NCI-H1417 (cell line): ENCODE data around the gene UPK1A.
"Not testable (repeated sequence)": the region's sequence is repeated elsewhere in the genome, so short reads cannot be mapped to it uniquely, and the experiment has no call there.

Source experiments
- DNase-seq, 3 experiments: peaks; one replicate each; lab custom pipeline; 2025; lab: John Stamatoyannopoulos, UW

Gene UPK1A

GRCh38 chr19:35644987-35645679 lies 21.2 kb upstream of the UPK1A start:
- peak; percentile 54 to 77 (median 66) for DNase-seq

- DNase-seq, result no peak
Observed at GRCh38 chr19:35645680-35646511, 20.4 kb upstream of the UPK1A start.

- peak; percentile 93 to 99 (median 98) for DNase-seq
Observed at GRCh38 chr19:35648017-35648961, 18.0 kb upstream of the UPK1A start, which contains the start of gene COX6B1. TSS of gene COX6B1 (plus strand) at chr19:35648323. CDS start at chr19:35651244, 2,921 bp downstream.

- DNase-seq, result no peak
Observed at GRCh38 chr19:35650581-35650980, 15.7 kb upstream of the UPK1A start.

GRCh38 chr19:35654828-35655227 lies 11.5 kb upstream of the UPK1A start:
- DNase-seq, result not testable (repeated sequence)

- DNase-seq, result no peak
Observed at GRCh38 chr19:35655600-35655999, 10.7 kb upstream of the UPK1A start.

- no peak for DNase-seq
Observed at GRCh38 chr19:35656700-35657099, 9.6 kb upstream of the UPK1A start.

GRCh38 chr19:35657904-35658700 lies 8.2 kb upstream of the UPK1A start:
- DNase-seq, result no peak

GRCh38 chr19:35661995-35662340 lies 4.3 kb upstream of the UPK1A start:
- no peak for DNase-seq

- DNase-seq, result no peak
Observed at GRCh38 chr19:35663981-35664380, 2.3 kb upstream of the UPK1A start.

GRCh38 chr19:35665157-35665556 lies 1.2 kb upstream of the UPK1A start:
- no peak for DNase-seq

- no peak for DNase-seq
Observed at GRCh38 chr19:35665604-35666003, 713 bp upstream of the UPK1A start.

GRCh38 chr19:35669566-35669965 lies 3.2 kb downstream of the UPK1A start:
- no peak for DNase-seq

- DNase-seq, result no peak
Observed at GRCh38 chr19:35669974-35670373, 3.7 kb downstream of the UPK1A start.

GRCh38 chr19:35670686-35671085 lies 4.4 kb downstream of the UPK1A start:
- DNase-seq, result no peak

- DNase-seq, result peak in 2 of 3 experiments; percentile 2 to 58
Observed at GRCh38 chr19:35671818-35672217, 5.5 kb downstream of the UPK1A start.

GRCh38 chr19:35673121-35673804 lies 6.9 kb downstream of the UPK1A start:
- DNase-seq, result peak in 2 of 3 experiments; percentile 27 to 37

- no peak for DNase-seq
Observed at GRCh38 chr19:35675589-35676140, 9.3 kb downstream of the UPK1A start.

GRCh38 chr19:35689836-35690235 lies 23.5 kb downstream of the UPK1A start:
- DNase-seq, result no peak

- DNase-seq, result not testable (repeated sequence)
Observed at GRCh38 chr19:35691106-35691505, 24.8 kb downstream of the UPK1A start.
